IMR-90 (cell line): ENCODE measurements around the gene ALX4. TPM values are rescaled to one million over a fixed set of nuclear protein-coding genes. Genes with fewer than 3 reads are reported as not detected.

Experiments used
- ATAC-seq: fragments of 200-7000 bp; cut with Tn5 transposase; 2 replicates; pipeline ENCODE4 v1.9.1; 2020; ENCODE audit warnings: low read depth, mild to moderate bottlenecking, moderate library complexity
- BruUV-seq: library from RNA; stranded (reverse); fragments of 400-500 nt; replicated peaks from 2 replicates; lab custom pipeline; 2021; lab: Mats Ljungman, UMichigan
- CTCF ChIA-PET: fragments of 300-600 bp; formaldehyde crosslinking; extraction: SDS; loops from one replicate; lab custom pipeline; 2021; ENCODE audit warnings: antibody characterized with exemption; lab: Yijun Ruan, JAX
- POLR2A ChIA-PET: fragments of 300-600 bp; sonication (Branson Sonifier 250); formaldehyde crosslinking; loops from one replicate; lab custom pipeline; 2022; ENCODE audit warnings: antibody characterized with exemption; ENCODE audit not compliant: unreplicated experiment; lab: Charles Lee
- DNase-seq: peaks from one replicate; pipeline ENCODE4 v3.0.0; 2013
- H2AFZ ChIP-seq: replicated peaks from 2 replicates; pipeline ENCODE3; 2013; ENCODE audit warnings: low read length, mild to moderate bottlenecking; ENCODE audit not compliant: poor library complexity
- H2AK5ac ChIP-seq: 2 replicates; pipeline ENCODE4 v1.6.1; 2013; ENCODE audit warnings: low read depth, low read length, inconsistent platforms
- H2AK9ac ChIP-seq: replicated peaks from 2 replicates; pipeline ENCODE3; 2013; ENCODE audit warnings: mild to moderate bottlenecking, low read depth, low read length, moderate library complexity; ENCODE audit not compliant: poor library complexity
- H2BK120ac ChIP-seq: 2 replicates; pipeline ENCODE4 v1.6.1; 2013; ENCODE audit warnings: low read depth, low read length, inconsistent platforms
- H2BK15ac ChIP-seq: 3 replicates; pipeline ENCODE4 v1.6.1; 2013; ENCODE audit warnings: low read depth, low read length, inconsistent platforms
- H2BK20ac ChIP-seq: 2 replicates; pipeline ENCODE4 v1.6.1; 2013; ENCODE audit warnings: low read depth, mild to moderate bottlenecking, inconsistent platforms, low read length, moderate library complexity
- H2BK5ac ChIP-seq: 2 replicates; pipeline ENCODE4 v1.6.1; 2013; ENCODE audit warnings: mild to moderate bottlenecking, low read depth, low read length, inconsistent platforms; ENCODE audit not compliant: poor library complexity, severe bottlenecking
- H3K14ac ChIP-seq: replicated peaks from 2 replicates; pipeline ENCODE4 v1.6.1; 2013; ENCODE audit warnings: low read depth, low read length, inconsistent platforms
- H3K18ac ChIP-seq: 2 replicates; pipeline ENCODE4 v1.6.1; 2013; ENCODE audit warnings: low read depth, low read length, control low read depth
- H3K23ac ChIP-seq: 2 replicates; pipeline ENCODE4 v1.6.1; 2013; ENCODE audit warnings: low read depth, low read length, inconsistent platforms
- H3K27ac ChIP-seq: 2 replicates; pipeline ENCODE4 v1.5.1; 2013; ENCODE audit warnings: mild to moderate bottlenecking, control low read depth, low read length; ENCODE audit not compliant: insufficient read depth
- H3K27me3 ChIP-seq: 2 replicates; pipeline ENCODE4 v1.6.1; 2013; ENCODE audit warnings: low read length; ENCODE audit not compliant: control insufficient read depth, insufficient read depth
- H3K36me3 ChIP-seq: 2 replicates; pipeline ENCODE4 v1.6.1; 2013; ENCODE audit warnings: low read length, mixed read lengths; ENCODE audit not compliant: control insufficient read depth, insufficient read depth
- H3K4ac ChIP-seq: 2 replicates; pipeline ENCODE4 v1.6.1; 2013; ENCODE audit warnings: low read depth, low read length, inconsistent platforms
- H3K4me1 ChIP-seq: 2 replicates; pipeline ENCODE4 v1.6.1; 2013; ENCODE audit warnings: low read length, mixed read lengths; ENCODE audit not compliant: control insufficient read depth, insufficient read depth
- H3K4me2 ChIP-seq: 2 replicates; pipeline ENCODE4 v1.6.1; 2013; ENCODE audit warnings: low read depth, mild to moderate bottlenecking, control low read depth, low read length, moderate library complexity
- H3K4me3 ChIP-seq: 2 replicates; pipeline ENCODE4 v1.5.1; 2013; ENCODE audit warnings: low read depth, mild to moderate bottlenecking, control low read depth, low read length, moderate library complexity; ENCODE audit not compliant: insufficient read depth
- H3K56ac ChIP-seq: 2 replicates; pipeline ENCODE4 v1.6.1; 2013; ENCODE audit warnings: low read length, inconsistent platforms; ENCODE audit not compliant: insufficient read depth; ENCODE audit errors: extremely low read depth
- H3K79me1 ChIP-seq, 2 experiments: 2 replicates each; pipeline ENCODE4 v1.6.1; 2013; ENCODE audit warnings: low read length in 2 of 2, inconsistent platforms in 1 of 2, low read depth in 1 of 2
- H3K9ac ChIP-seq: 2 replicates; pipeline ENCODE4 v1.6.1; 2013; ENCODE audit warnings: low read depth, low read length, control low read depth
- H3K9me1 ChIP-seq: 2 replicates; pipeline ENCODE4 v1.6.1; 2013; ENCODE audit warnings: low read length, inconsistent platforms; ENCODE audit not compliant: insufficient read depth
- H3K9me3 ChIP-seq: 2 replicates; pipeline ENCODE4 v1.6.1; 2013; ENCODE audit warnings: low read length; ENCODE audit not compliant: control insufficient read depth, insufficient read depth
- H4K20me1 ChIP-seq: 2 replicates; pipeline ENCODE4 v1.6.1; 2013; ENCODE audit warnings: low read length, inconsistent platforms; ENCODE audit not compliant: insufficient read depth
- H4K5ac ChIP-seq: 2 replicates; pipeline ENCODE4 v1.6.1; 2013; ENCODE audit warnings: mild to moderate bottlenecking, low read depth, low read length, control low read depth
- H4K8ac ChIP-seq, 2 experiments: 2 replicates each; pipeline ENCODE4 v1.6.1; 2013; ENCODE audit warnings: low read depth in 2 of 2, low read length in 2 of 2, control low read depth in 1 of 2, inconsistent platforms in 1 of 2
- H4K91ac ChIP-seq: 2 replicates; pipeline ENCODE4 v1.6.1; 2013; ENCODE audit warnings: low read depth, low read length, inconsistent platforms; ENCODE audit not compliant: insufficient read depth
- BHLHE40 ChIP-seq: fragments of 150-350 bp; IDR thresholded peaks from 2 replicates; pipeline ENCODE4 v1.6.1; 2016; ENCODE audit warnings: mild to moderate bottlenecking, low read depth, low read length
- CEBPB ChIP-seq: IDR thresholded peaks from 2 replicates; pipeline ENCODE4 v1.6.1; 2012; ENCODE audit warnings: low read depth, low read length, improper control_type of control experiment
- CTCF ChIP-seq: conservative IDR thresholded peaks from 2 replicates; pipeline ENCODE4 v1.5.1; 2012; ENCODE audit warnings: mild to moderate bottlenecking, low read depth, low read length, improper control_type of control experiment
- ELK1 ChIP-seq: fragments of 150-350 bp; IDR thresholded peaks from 2 replicates; pipeline ENCODE4 v1.6.1; 2016; ENCODE audit warnings: low read depth, mild to moderate bottlenecking, low read length, moderate library complexity, borderline replicate concordance
- MAZ ChIP-seq: IDR thresholded peaks from 2 replicates; pipeline ENCODE4 v1.6.1; 2012; ENCODE audit warnings: low read depth, mild to moderate bottlenecking, low read length, improper control_type of control experiment, moderate library complexity, borderline replicate concordance
- MXI1 ChIP-seq: IDR thresholded peaks from 2 replicates; pipeline ENCODE4 v1.6.1; 2012; ENCODE audit warnings: low read depth, mild to moderate bottlenecking, low read length, moderate library complexity, borderline replicate concordance
- NFE2L2 ChIP-seq: fragments of 150-350 bp; IDR thresholded peaks from 2 replicates; pipeline ENCODE4 v1.6.1; 2016; ENCODE audit warnings: low read depth, mild to moderate bottlenecking, low read length
- POLR2A ChIP-seq: IDR thresholded peaks from 2 replicates; pipeline ENCODE4 v1.6.1; 2012; ENCODE audit warnings: mild to moderate bottlenecking, low read depth, low read length
- RFX5 ChIP-seq: IDR thresholded peaks from 2 replicates; pipeline ENCODE4 v1.8.0; 2012; ENCODE audit warnings: low read depth, mild to moderate bottlenecking, low read length, moderate library complexity
- WGBS, 2 experiments: methylation state at CpG; one replicate each; pipeline versions ENCODE4 v1.1.5 to v1.1.7; 2013; ENCODE audit warnings: missing lambda C conversion rate in 2 of 2; ENCODE audit not compliant: insufficient read length in 1 of 2; ENCODE audit errors: extremely low coverage in 2 of 2; 5-methylcytosine and 5-hydroxymethylcytosine counted together
- dilution Hi-C: fragments of 300-500 bp; cut with HindIII; formaldehyde crosslinking; loops from one replicate; pipeline ENCODE4 v1.14.3; 2018; ENCODE audit warnings: low sequenced_read_pairs; ENCODE audit not compliant: unreplicated experiment
- in situ Hi-C: fragments of 300-500 bp; cut with MboI; formaldehyde crosslinking; loops from 3 replicates; pipeline ENCODE4 v1.14.3; 2019; ENCODE audit warnings: low sequenced_read_pairs, inconsistent platforms, mixed read lengths
- intact Hi-C: fragments of 100-400 bp; cut with micrococcal nuclease; formaldehyde crosslinking; loops from 2 replicates; pipeline ENCODE4 v1.10.0; 2022
- polyA plus RNA-seq, 3 experiments: library from polyadenylated mRNA; depleted of rRNA; stranded (reverse); fragments of >200 nt; gene quantifications; 2 replicates each; pipeline ENCODE4 v1.2.3, GENCODE V29; 2012; ENCODE audit warnings: low replicate concordance in 1 of 3
- total RNA-seq: library from RNA; depleted of rRNA; stranded (reverse); fragments of >200 nt; gene quantifications from 2 replicates; pipeline ENCODE4 v1.2.3, GENCODE V29; 2012

The ALX4 gene
- total and polyA plus RNA-seq, 2 of the 4 experiments (the other 2 are of a cell fraction): not detected

- DNase-seq: no peak
- Histone ChIP-seq H3K9ac (no peak overlapping the region), H2AFZ (no peak overlapping the region), H2BK15ac (no peak overlapping the region), H2AK5ac (no peak overlapping the region), H4K91ac (no peak overlapping the region), H3K27ac (no peak overlapping the region), H2BK5ac (no peak overlapping the region), H3K56ac (no peak overlapping the region), H3K9me1 (no peaks in the 10 kb centered on the region), H3K4me3 (no peak overlapping the region), H2BK120ac (no peak overlapping the region), H2AK9ac (no peak overlapping the region), H3K23ac (no peak overlapping the region), H4K20me1 (no peaks in the 10 kb centered on the region), H3K36me3 (no peaks in the 10 kb centered on the region), H3K4me2 (no peak overlapping the region), H3K14ac (no peak overlapping the region), H3K9me3 (peaks cover 2% of the 10 kb centered on the region; the same call in 1 of the 2 replicates), H2BK20ac (no peak overlapping the region), H4K5ac (no peak overlapping the region), H3K4me1 (no peaks in the 10 kb centered on the region), H3K27me3 (peaks cover 68% of the 10 kb centered on the region), H4K8ac (no peak overlapping the region), H3K18ac (no peak overlapping the region), H3K4ac (no peak overlapping the region), H3K79me1 (no peaks in the 10 kb centered on the region)
- no CpG with 5 or more reads among the region's 12 CpGs for WGBS, 2 experiments
- intact Hi-C loops: no loop called here
- ChIA-PET POLR2A (no interaction called here), CTCF (no interaction called here)
- TF ChIP-seq BHLHE40: no peak
- no peak for TF ChIP-seq POLR2A
- no peak for TF ChIP-seq MAZ
- TF ChIP-seq MXI1: no peak
- no peak for TF ChIP-seq RFX5
- no peak for TF ChIP-seq ELK1
- no peak for TF ChIP-seq CEBPB
- TF ChIP-seq CTCF: no peak
- TF ChIP-seq NFE2L2: no peak
- no TSS peak for BruUV-seq
- ATAC-seq: no peak
- dilution Hi-C loops: no loop called here
- in situ Hi-C loops: no loop called here
These were observed 25.3 kb upstream of the ALX4 start for GRCh38 chr11:44335052-44335760.
